A673 (cell line): ENCODE measurements around the gene KRT8.

Experiments
- CTCF ChIP-seq: fragments of 300-800, 200-600 bp; sonication (generic); conservative IDR thresholded peaks from 2 replicates; pipeline ENCODE4 v1.5.1; 2017; ENCODE audit warnings: low read depth, mild to moderate bottlenecking, antibody characterized with exemption, low read length, moderate library complexity, mixed read lengths
- EZH2 ChIP-seq: fragments of 200-600 bp; sonication (generic); IDR thresholded peaks from 2 replicates; pipeline ENCODE4 v1.6.1; 2017; ENCODE audit warnings: borderline replicate concordance, low read depth, mild to moderate bottlenecking, mixed read lengths, antibody characterized with exemption, low read length; ENCODE audit not compliant: poor library complexity, severe bottlenecking

- TF ChIP-seq CTCF (no peak), EZH2 (no peak)
Observed at GRCh38 chr12:52944683-52945388, 40.0 kb upstream of the KRT8 start.
